Endodermal cell (in vitro differentiated cells): ENCODE results near the gene EPM2A. TPM values are rescaled to one million over a fixed set of nuclear protein-coding genes. Genes with fewer than 3 reads are reported as not detected.

ENCODE experiments used
- DNase-seq: peaks from one replicate; pipeline ENCODE4 v3.0.0-alpha.2; 2017
- H3K27ac ChIP-seq: 2 replicates; pipeline ENCODE4 v1.5.1; 2013; ENCODE audit warnings: mild to moderate bottlenecking, low read depth, low read length, moderate library complexity
- H3K27me3 ChIP-seq: 2 replicates; pipeline ENCODE4 v1.6.1; 2013; ENCODE audit warnings: mild to moderate bottlenecking, low read length, moderate library complexity; ENCODE audit not compliant: insufficient read depth, control insufficient read depth, poor library complexity, severe bottlenecking
- H3K36me3 ChIP-seq: 2 replicates; pipeline ENCODE4 v1.7.0; 2013; ENCODE audit warnings: mild to moderate bottlenecking, low read length, moderate library complexity; ENCODE audit not compliant: control insufficient read depth, insufficient read depth
- H3K4me1 ChIP-seq: one replicate; pipeline ENCODE4 v1.7.0; 2013; ENCODE audit warnings: low read length; ENCODE audit not compliant: control insufficient read depth, insufficient read depth
- H3K4me3 ChIP-seq: 2 replicates; pipeline ENCODE4 v1.5.1; 2013; ENCODE audit warnings: mild to moderate bottlenecking, low read length, moderate library complexity
- H3K9ac ChIP-seq: 2 replicates; pipeline ENCODE4 v1.6.1; 2013; ENCODE audit warnings: mild to moderate bottlenecking, low read length, moderate library complexity; ENCODE audit not compliant: poor library complexity, severe bottlenecking; ENCODE audit errors: extremely low read depth
- H3K9me3 ChIP-seq: 2 replicates; pipeline ENCODE4 v1.6.1; 2013; ENCODE audit warnings: mild to moderate bottlenecking, low read length, moderate library complexity; ENCODE audit not compliant: control insufficient read depth
- H3K27ac Mint-ChIP-seq: 2 replicates; pipeline ENCODE4 v1.8.0; 2020; ENCODE audit warnings: mixed read lengths
- H3K27me3 Mint-ChIP-seq: 2 replicates; pipeline ENCODE4 v1.8.0; 2021; ENCODE audit warnings: mild to moderate bottlenecking, mixed read lengths; ENCODE audit not compliant: insufficient read depth
- H3K36me3 Mint-ChIP-seq: 2 replicates; pipeline ENCODE4 v1.8.0; 2020; ENCODE audit warnings: low read depth, mixed read lengths
- H3K4me1 Mint-ChIP-seq: 2 replicates; pipeline ENCODE4 v1.8.0; 2020; ENCODE audit warnings: mixed read lengths
- H3K4me3 Mint-ChIP-seq: 2 replicates; pipeline ENCODE4 v1.8.0; 2020; ENCODE audit warnings: mild to moderate bottlenecking, moderate library complexity, mixed read lengths
- H3K9me3 Mint-ChIP-seq: 2 replicates; pipeline ENCODE4 v1.8.0; 2020; ENCODE audit warnings: mild to moderate bottlenecking, mixed read lengths
- WGBS, 2 experiments: methylation state at CpG; one replicate each; pipeline versions ENCODE4 v1.1.5 to v1.1.7; 2013; ENCODE audit warnings: missing lambda C conversion rate in 2 of 2, mixed read lengths in 1 of 2; ENCODE audit not compliant: insufficient coverage in 1 of 2, insufficient read length in 1 of 2; 5-methylcytosine and 5-hydroxymethylcytosine counted together
- total RNA-seq, 2 donors: library from RNA; stranded (reverse); fragmentation: NEBNext Ultra II Directional in 1 of 2; extraction: Animal tissue kit (Norgen Biotek cat#: 25700) in 1 of 2; gene quantifications; 2 replicates in 1 of 2; 3 replicates in 1 of 2; pipeline ENCODE4 v1.2.1, GENCODE V29; 2021
- TF ChIP-seq, protein P1 (sequence below): fragments of 200-600 bp; sonication (generic); conservative IDR thresholded peaks from 2 replicates; pipeline ENCODE4 v1.5.0; 2021; ENCODE audit warnings: antibody characterized with exemption, mild to moderate bottlenecking

EPM2A gene
- total RNA-seq, 2 donors from 2014 or later: 5.1 to 7.2 TPM

DNA sequence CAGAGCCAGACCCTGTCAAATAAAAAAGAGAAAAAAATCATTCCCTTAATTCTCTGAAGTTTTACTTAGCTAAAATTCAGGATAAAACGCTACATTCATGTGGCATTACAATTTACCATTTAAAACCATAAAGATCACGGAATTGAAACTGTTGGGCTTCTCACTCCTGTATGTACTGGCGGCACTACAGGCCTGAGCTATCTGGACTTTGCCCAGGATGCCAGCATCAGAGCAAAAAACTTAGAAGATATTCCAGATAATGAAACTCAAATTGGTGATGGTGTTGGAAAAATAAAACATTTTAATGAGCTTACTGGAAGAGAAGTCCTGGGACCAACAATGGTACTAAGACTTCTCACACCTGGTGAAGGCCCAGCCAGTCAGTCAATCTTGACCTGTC is 14.2 kb downstream of the EPM2A start:
- no peak overlapping the region for H3K9ac ChIP-seq
- no peaks in the 10 kb centered on the region for H3K27me3 Mint-ChIP-seq
- H3K36me3 Mint-ChIP-seq: peaks cover 9% of the 10 kb centered on the region
- peaks cover 17% of the 10 kb centered on the region for H3K9me3 Mint-ChIP-seq
- 94 to 95% methylated on average over 3 of the region's 3 CpGs for WGBS, 2 experiments
- H3K9me3 ChIP-seq: peaks cover 11% of the 10 kb centered on the region
- no peak overlapping the region for H3K27ac ChIP-seq
- no peaks in the 10 kb centered on the region for H3K4me1 ChIP-seq
- H3K4me1 Mint-ChIP-seq: no peaks in the 10 kb centered on the region
- TF ChIP-seq, protein P1, sequence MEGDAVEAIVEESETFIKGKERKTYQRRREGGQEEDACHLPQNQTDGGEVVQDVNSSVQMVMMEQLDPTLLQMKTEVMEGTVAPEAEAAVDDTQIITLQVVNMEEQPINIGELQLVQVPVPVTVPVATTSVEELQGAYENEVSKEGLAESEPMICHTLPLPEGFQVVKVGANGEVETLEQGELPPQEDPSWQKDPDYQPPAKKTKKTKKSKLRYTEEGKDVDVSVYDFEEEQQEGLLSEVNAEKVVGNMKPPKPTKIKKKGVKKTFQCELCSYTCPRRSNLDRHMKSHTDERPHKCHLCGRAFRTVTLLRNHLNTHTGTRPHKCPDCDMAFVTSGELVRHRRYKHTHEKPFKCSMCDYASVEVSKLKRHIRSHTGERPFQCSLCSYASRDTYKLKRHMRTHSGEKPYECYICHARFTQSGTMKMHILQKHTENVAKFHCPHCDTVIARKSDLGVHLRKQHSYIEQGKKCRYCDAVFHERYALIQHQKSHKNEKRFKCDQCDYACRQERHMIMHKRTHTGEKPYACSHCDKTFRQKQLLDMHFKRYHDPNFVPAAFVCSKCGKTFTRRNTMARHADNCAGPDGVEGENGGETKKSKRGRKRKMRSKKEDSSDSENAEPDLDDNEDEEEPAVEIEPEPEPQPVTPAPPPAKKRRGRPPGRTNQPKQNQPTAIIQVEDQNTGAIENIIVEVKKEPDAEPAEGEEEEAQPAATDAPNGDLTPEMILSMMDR: no peak
- no peak overlapping the region for H3K4me3 Mint-ChIP-seq
- no peak for DNase-seq
- H3K27ac Mint-ChIP-seq: no peak overlapping the region
- H3K36me3 ChIP-seq: no peaks in the 10 kb centered on the region
- H3K4me3 ChIP-seq: no peak overlapping the region
- no peaks in the 10 kb centered on the region for H3K27me3 ChIP-seq

DNA sequence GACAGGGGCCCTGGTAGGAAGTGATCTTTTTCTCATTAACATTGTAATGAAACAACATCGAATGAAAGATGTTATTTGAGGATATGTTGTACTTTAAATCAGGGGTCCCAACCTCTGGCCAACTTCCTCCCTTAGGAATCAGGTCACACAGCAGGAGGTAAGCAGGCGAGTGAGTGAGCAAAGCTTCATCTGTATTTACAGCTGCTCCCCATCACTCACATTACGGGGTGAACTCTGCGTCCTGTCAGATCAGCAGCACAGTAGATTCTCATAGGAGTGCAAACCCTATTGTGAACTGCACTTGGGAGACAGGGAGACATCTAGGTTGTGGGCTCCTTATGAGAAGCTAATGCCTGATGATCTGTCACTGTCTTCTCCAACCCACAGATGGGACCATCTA is 19.9 kb downstream of the EPM2A start:
- Mint-ChIP-seq H3K27me3 (no peaks in the 10 kb centered on the region), H3K9me3 (peaks cover 41% of the 10 kb centered on the region), H3K4me1 (peaks cover 3% of the 10 kb centered on the region), H3K27ac (no peak overlapping the region), H3K36me3 (peaks cover 25% of the 10 kb centered on the region), H3K4me3 (no peak overlapping the region)
- Histone ChIP-seq H3K4me3 (peak overlapping the region; percentile 5), H3K9me3 (peaks cover 43% of the 10 kb centered on the region), H3K9ac (no peak overlapping the region), H3K36me3 (no peaks in the 10 kb centered on the region), H3K4me1 (no peaks in the 10 kb centered on the region), H3K27ac (no peak overlapping the region), H3K27me3 (no peaks in the 10 kb centered on the region)
- DNase-seq: no peak
- TF ChIP-seq, protein P1: no peak
- WGBS, 2 experiments: 94 to 100% methylated on average over 2 to 4 of the region's 4 CpGs

DNA sequence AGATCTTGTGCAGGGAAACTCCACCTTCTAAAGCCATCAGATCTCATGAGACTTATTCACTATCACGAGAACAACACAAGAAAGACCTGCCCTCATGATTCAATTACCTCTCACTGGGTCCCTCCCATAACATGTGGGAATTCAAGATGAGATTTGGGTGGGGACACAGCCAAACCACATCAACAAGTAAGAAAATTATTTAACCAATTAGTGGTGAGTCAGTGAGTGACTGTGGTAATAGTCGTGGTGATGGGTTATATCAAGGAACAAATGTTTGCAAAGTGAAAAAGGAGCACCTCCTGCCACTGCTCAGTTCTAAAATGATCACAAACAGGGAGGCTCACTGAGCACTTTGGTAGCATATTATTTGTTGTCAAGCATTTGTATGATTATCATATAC is 20.6 kb downstream of the EPM2A start:
- no peak for DNase-seq
- peaks cover 3% of the 10 kb centered on the region for H3K4me1 Mint-ChIP-seq
- H3K36me3 Mint-ChIP-seq: peaks cover 25% of the 10 kb centered on the region
- TF ChIP-seq, protein P1: no peak
- H3K27me3 Mint-ChIP-seq: no peaks in the 10 kb centered on the region
- Histone ChIP-seq H3K9me3 (peaks cover 44% of the 10 kb centered on the region), H3K4me1 (no peaks in the 10 kb centered on the region), H3K36me3 (no peaks in the 10 kb centered on the region), H3K27ac (no peak overlapping the region), H3K9ac (no peak overlapping the region), H3K4me3 (no peak overlapping the region), H3K27me3 (no peaks in the 10 kb centered on the region)
- WGBS, 2 experiments: 90% methylated on average over 2 of the region's 2 CpGs; no CpG with 5 or more reads in 1 of the 2 experiments
- H3K9me3 Mint-ChIP-seq: peaks cover 43% of the 10 kb centered on the region
- H3K4me3 Mint-ChIP-seq: no peak overlapping the region
- no peak overlapping the region for H3K27ac Mint-ChIP-seq
